Suprapubic skin (tissue), 4 donors: Measurements from ENCODE around the gene CEL.

Experiments used
- POLR2A ChIP-seq, 2 donors: fragments of 450-650 bp; IDR thresholded peaks; one replicate each; pipeline ENCODE4 v1.6.1; 2017; ENCODE audit warnings: antibody characterized with exemption in 2 of 2, mild to moderate bottlenecking in 2 of 2, moderate library complexity in 2 of 2
- POLR2AphosphoS5 ChIP-seq, 3 donors: sonication (generic); formaldehyde crosslinking; IDR thresholded peaks; one replicate each; pipeline ENCODE4 v1.6.1; 2017; ENCODE audit warnings: antibody characterized with exemption in 3 of 3

- TF ChIP-seq POLR2A (IDR thresholded peaks at IDR 0.05) (no peak), POLR2AphosphoS5 (IDR thresholded peaks at IDR 0.05) (no peak)
These were observed 54.8 kb downstream of the CEL start for GRCh38 chr9:133116346-133117231.
